Hematopoietic multipotent progenitor cell treated with erythropoietin and hydrocortisone succinate and interleukin-3 and kit ligand, for 15 days (in vitro differentiated cells): ENCODE data around the gene MAPK8.

Source experiments
- DNase-seq: peaks from one replicate; pipeline ENCODE4 v3.0.0-alpha.2; 2015; ENCODE audit warnings: low spot score

MAPK8 gene

GRCh38 chr10:48477616-48478015 lies 171.1 kb downstream of the MAPK8 start:
- no peak for DNase-seq

GRCh38 chr10:48478469-48478868 lies 172.0 kb downstream of the MAPK8 start:
- no peak for DNase-seq

- DNase-seq: no peak
Measured at GRCh38 chr10:48478980-48479811, 172.7 kb downstream of the MAPK8 start.

- DNase-seq: peak; percentile 60
Measured at GRCh38 chr10:48480397-48481374, 174.2 kb downstream of the MAPK8 start.

- no peak for DNase-seq
Measured at GRCh38 chr10:48481385-48481784, 174.9 kb downstream of the MAPK8 start.

- no peak for DNase-seq
Measured at GRCh38 chr10:48482207-48482606, 175.7 kb downstream of the MAPK8 start.

- DNase-seq: no peak
Measured at GRCh38 chr10:48484911-48485310, 178.4 kb downstream of the MAPK8 start.

GRCh38 chr10:48485711-48486110 lies 179.2 kb downstream of the MAPK8 start:
- no peak for DNase-seq

- no peak for DNase-seq
Measured at GRCh38 chr10:48487244-48487643, 180.8 kb downstream of the MAPK8 start.
